Measurements from ENCODE around the gene DDX54. TPM values are rescaled to one million over a fixed set of nuclear protein-coding genes. Genes with fewer than 3 reads are reported as not detected.
A peak's percentile ranks its signal among the peaks of the same experiment; 100 is the strongest.

The DDX54 gene
- total RNA-seq, 1 donor = 31.2 TPM

DNA sequence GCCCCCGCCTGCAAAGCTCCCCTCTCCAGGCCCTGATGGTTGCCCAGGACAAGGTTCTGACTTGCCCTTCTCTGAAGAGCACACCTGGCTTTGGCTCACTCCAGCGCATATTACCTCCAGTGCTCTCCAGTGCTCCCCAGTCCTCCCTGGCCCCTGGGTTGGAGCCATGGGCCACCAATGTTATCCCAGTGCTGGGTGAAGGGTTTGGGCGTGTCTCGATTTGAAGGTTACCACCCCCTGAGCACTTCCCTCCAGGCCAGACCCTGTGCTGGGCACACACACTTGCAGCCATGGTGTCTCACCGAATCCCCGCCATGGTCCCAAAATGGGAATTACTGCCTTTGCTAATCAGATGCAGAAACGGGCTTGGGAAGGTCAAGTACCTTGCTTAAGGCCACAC, 11.3 kb upstream of the DDX54 start:
- no peak overlapping the region for H3K4me3 ChIP-seq (ENCODE audit: low read depth, low read length)
- no peak for DNase-seq (ENCODE audit: low read depth)
- TF ChIP-seq, protein P1, sequence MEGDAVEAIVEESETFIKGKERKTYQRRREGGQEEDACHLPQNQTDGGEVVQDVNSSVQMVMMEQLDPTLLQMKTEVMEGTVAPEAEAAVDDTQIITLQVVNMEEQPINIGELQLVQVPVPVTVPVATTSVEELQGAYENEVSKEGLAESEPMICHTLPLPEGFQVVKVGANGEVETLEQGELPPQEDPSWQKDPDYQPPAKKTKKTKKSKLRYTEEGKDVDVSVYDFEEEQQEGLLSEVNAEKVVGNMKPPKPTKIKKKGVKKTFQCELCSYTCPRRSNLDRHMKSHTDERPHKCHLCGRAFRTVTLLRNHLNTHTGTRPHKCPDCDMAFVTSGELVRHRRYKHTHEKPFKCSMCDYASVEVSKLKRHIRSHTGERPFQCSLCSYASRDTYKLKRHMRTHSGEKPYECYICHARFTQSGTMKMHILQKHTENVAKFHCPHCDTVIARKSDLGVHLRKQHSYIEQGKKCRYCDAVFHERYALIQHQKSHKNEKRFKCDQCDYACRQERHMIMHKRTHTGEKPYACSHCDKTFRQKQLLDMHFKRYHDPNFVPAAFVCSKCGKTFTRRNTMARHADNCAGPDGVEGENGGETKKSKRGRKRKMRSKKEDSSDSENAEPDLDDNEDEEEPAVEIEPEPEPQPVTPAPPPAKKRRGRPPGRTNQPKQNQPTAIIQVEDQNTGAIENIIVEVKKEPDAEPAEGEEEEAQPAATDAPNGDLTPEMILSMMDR (IDR thresholded peaks at IDR 0.05; ENCODE audit: insufficient read depth, low read length) = no peak

DNA sequence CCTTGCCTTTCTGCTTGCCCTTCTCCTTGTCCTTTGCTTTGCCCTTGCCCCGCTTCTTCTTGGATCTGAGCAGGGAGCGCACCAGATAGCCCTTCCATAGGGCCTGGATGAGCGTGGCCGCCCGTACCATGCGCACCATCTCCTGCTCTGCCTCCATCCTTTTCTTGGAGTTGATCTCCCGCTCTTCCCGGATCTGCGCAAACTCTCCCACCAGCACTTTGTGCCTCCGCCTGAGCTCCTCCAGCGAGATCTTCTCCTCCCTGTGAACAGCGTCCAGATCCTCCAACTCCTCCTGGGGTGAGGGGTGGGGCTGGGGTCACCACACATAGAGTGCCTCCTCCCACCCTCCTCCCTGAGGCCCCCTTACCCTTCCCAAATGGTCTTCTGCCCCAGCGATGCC, 10.3 kb upstream of the DDX54 start:
- no peak overlapping the region for H3K4me3 ChIP-seq (ENCODE audit: low read depth, low read length)
- TF ChIP-seq, protein P1 (IDR thresholded peaks at IDR 0.05; ENCODE audit: insufficient read depth, low read length) = no peak
- DNase-seq (ENCODE audit: low read depth) = no peak

DNA sequence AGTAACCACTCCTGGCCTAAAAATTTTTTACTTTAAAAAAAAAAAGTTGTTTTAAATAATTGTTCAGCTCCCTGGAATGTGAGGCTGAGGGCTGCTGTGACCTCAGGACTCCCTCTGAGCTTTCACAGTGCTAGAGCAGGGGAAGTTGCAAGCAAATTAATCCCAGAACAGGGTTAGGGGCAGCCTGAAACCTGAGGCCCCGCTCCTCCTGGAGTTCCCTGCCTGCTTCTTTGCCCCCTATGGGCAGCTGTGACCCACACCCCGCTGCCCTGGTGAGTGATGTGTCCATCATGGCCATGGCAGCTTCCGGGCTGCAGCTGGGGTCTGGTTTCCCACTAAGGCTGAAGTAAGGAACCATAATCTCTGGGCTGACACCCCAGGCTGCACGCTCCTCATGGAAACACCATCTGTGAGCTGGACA, 9.7 kb upstream of the DDX54 start:
- TF ChIP-seq, protein P1 (IDR thresholded peaks at IDR 0.05; ENCODE audit: insufficient read depth, low read length) = no peak
- H3K4me3 ChIP-seq (ENCODE audit: low read depth, low read length) = no peak overlapping the region
- DNase-seq (ENCODE audit: low read depth) = peak; percentile 66

DNA sequence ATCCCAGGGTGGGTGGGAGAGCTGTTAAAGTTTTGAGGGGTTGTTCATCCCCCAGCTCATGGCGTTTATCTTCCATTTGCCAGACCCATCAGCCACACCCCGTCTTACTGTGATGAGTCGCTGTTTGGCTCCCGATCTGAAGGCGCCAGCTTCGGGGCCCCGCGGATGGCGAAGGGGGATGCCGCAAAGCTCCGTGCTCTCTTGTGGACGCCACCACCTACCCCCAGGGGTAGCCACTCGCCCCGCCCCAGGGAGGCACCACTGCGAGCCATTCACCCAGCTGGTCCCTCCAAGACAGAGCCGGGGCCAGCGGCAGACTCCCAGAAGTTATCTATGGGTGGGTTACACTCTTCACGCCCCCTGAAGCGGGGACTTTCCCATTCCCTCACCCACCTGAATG, 5.9 kb upstream of the DDX54 start:
- TF ChIP-seq, protein P1 (IDR thresholded peaks at IDR 0.05; ENCODE audit: insufficient read depth, low read length) = no peak
- no peak overlapping the region for H3K4me3 ChIP-seq (ENCODE audit: low read depth, low read length)
- DNase-seq (ENCODE audit: low read depth) = no peak

DNA sequence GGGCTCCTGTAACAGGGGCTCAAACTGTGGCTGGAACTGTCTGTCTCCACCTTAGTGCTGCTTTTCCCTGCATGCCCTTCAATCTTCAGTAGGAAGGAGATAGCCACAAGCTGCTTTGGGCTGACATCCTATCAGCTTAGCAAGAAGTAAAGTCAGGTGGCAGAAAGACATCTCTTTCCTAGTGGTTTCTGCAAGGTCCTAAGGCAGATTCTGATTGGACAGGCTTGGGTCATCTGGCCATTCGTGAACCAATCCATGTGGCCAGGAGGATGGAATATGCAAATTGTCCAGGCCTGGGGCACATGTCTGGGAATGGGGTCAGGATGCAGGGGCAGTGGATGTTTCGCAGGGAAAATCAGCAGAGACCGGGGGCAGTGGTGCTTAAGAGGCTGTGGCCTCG, 5.5 kb upstream of the DDX54 start:
- peak; percentile 30 for DNase-seq (ENCODE audit: low read depth)
- TF ChIP-seq, protein P1 (IDR thresholded peaks at IDR 0.05; ENCODE audit: insufficient read depth, low read length) = no peak
- H3K4me3 ChIP-seq (ENCODE audit: low read depth, low read length) = no peak overlapping the region

DNA sequence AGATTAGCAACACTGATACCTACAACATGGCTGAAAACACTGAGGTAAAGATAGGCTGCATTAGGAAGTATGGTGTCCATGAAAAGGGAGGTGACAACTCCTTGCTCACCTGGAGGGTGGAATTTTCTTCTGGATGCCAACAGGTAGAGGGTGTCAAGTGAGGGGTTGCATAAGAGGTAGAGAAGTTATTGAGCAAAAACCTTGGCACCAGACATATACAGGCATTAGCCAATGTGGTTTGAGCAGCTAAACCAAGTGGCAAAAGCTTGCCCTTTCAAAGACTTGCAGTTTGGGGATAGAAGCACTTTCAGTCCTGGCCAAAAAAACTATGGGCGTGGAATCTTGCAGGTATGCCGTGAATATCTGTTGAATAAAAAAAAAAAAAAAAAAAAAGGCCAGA, 4.1 kb upstream of the DDX54 start:
- DNase-seq (ENCODE audit: low read depth) = no peak
- no peak overlapping the region for H3K4me3 ChIP-seq (ENCODE audit: low read depth, low read length)
- TF ChIP-seq, protein P1 (IDR thresholded peaks at IDR 0.05; ENCODE audit: insufficient read depth, low read length) = no peak

DNA sequence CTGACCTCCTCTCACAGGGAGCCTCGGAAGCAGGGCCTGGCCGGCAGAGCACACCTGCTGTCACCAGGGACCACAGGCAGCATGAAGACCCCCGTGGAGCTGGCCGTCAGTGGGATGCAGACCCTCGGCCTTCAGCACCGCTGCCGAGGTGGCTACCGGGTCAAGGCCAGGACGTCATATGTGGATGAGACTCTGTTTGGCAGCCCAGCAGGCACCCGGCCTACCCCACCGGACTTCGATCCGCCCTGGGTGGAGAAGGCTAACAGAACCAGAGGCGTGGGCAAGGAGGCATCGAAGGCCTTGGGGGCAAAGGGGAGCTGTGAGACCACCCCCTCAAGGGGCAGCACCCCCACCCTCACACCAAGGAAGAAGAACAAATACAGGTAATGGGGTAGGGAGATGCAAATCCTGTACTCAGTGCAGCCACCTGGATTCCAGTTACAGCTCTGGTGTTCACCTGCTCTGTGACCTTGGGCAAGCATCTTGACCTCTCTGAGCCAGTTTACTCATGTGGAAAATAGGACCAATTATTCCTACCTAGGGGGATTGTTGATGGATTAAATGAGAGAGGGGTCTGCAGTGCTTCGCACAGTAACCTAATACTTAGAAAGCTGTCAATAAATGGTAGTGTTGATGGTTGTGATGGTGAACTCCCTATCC, 1.5 kb upstream of the DDX54 start:
- TF ChIP-seq, protein P1 (IDR thresholded peaks at IDR 0.05; ENCODE audit: insufficient read depth, low read length) = no peak
- DNase-seq (ENCODE audit: low read depth) = no peak
- peak overlapping the region; percentile 86 for H3K4me3 ChIP-seq (ENCODE audit: low read depth, low read length)

Data from fibroblast of the aortic adventitia (primary cell).